T-cell (primary cell): ENCODE data around the gene COL25A1. TPM values are rescaled to one million over a fixed set of nuclear protein-coding genes. Genes with fewer than 3 reads are reported as not detected.

Experiments used
- ATAC-seq, 4 experiments: fragments of 200-7000 bp in 3 of 4; fragments of 150-1000 bp in 1 of 4; cut with Tn5 transposase; replicated peaks in 1 of 4; 1 replicate in 3 of 4; 2 replicates in 1 of 4; pipeline ENCODE4 v1.10.0; 2021; ENCODE audit warnings: moderate library complexity in 3 of 4, mild to moderate bottlenecking in 2 of 4, moderate number of reproducible peaks in 1 of 4
- CTCF ChIA-PET, 2 donors: fragments of 300-600 bp; sonication (Branson Sonifier 250); formaldehyde crosslinking; loops; one replicate each; lab custom pipeline; 2022; ENCODE audit warnings: antibody characterized with exemption in 2 of 2; lab: Charles Lee
- POLR2A ChIA-PET, 2 donors: fragments of 300-600 bp; sonication (Branson Sonifier 250); formaldehyde crosslinking; loops; one replicate each; lab custom pipeline; 2022; ENCODE audit warnings: antibody characterized with exemption in 2 of 2; lab: Charles Lee
- DNase-seq, 35 experiments: peaks; one replicate each; pipeline versions ENCODE4 v3.0.0 to v3.0.0-alpha.2; 2013 to 2023
- H3K27ac ChIP-seq: one replicate; pipeline ENCODE4 v1.5.1; 2013; ENCODE audit warnings: low read length
- H3K27me3 ChIP-seq, 2 experiments: replicated peaks in 1 of 2; 1 replicate in 1 of 2; 2 replicates in 1 of 2; pipeline versions ENCODE4 v1.6.1 to v1.7.0; 2013; ENCODE audit warnings: low read length in 1 of 2, mixed read lengths in 1 of 2; ENCODE audit not compliant: control insufficient read depth in 2 of 2, insufficient read depth in 2 of 2; ENCODE audit errors: extremely low read depth in 1 of 2
- H3K36me3 ChIP-seq, 2 donors: 1 replicate in 1 of 2; 2 replicates in 1 of 2; pipeline versions ENCODE4 v1.6.1 to v1.7.0; 2013; ENCODE audit warnings: low read length in 1 of 2; ENCODE audit not compliant: control insufficient read depth in 2 of 2, insufficient read depth in 1 of 2; ENCODE audit errors: extremely low read depth in 1 of 2
- H3K4me1 ChIP-seq, 2 experiments: 1 replicate in 1 of 2; 2 replicates in 1 of 2; pipeline versions ENCODE4 v1.6.1 to v1.7.0; 2013; ENCODE audit warnings: low read length in 2 of 2, mixed read lengths in 1 of 2; ENCODE audit not compliant: insufficient read depth in 2 of 2, control insufficient read depth in 1 of 2; ENCODE audit errors: extremely low read depth in 1 of 2
- H3K4me3 ChIP-seq, 2 donors: 1 replicate in 1 of 2; 2 replicates in 1 of 2; pipeline versions ENCODE4 v1.5.1 to v1.7.0; 2013; ENCODE audit warnings: mild to moderate bottlenecking in 2 of 2, low read length in 1 of 2, moderate library complexity in 1 of 2; ENCODE audit not compliant: control insufficient read depth in 1 of 2; ENCODE audit errors: extremely low read depth in 1 of 2
- H3K9me3 ChIP-seq: 2 replicates; pipeline ENCODE4 v1.7.0; 2013
- H3K27ac Mint-ChIP-seq, 2 donors: one replicate each; pipeline ENCODE4 v1.8.0; 2020 to 2021; ENCODE audit warnings: mild to moderate bottlenecking in 2 of 2, mixed read lengths in 2 of 2
- H3K27me3 Mint-ChIP-seq, 2 donors: one replicate each; pipeline ENCODE4 v1.8.0; 2021 to 2022; ENCODE audit warnings: mixed read lengths in 2 of 2
- H3K36me3 Mint-ChIP-seq: one replicate; pipeline ENCODE4 v1.8.0; 2021; ENCODE audit warnings: mixed read lengths
- H3K4me1 Mint-ChIP-seq, 3 donors: one replicate each; pipeline ENCODE4 v1.8.0; 2020 to 2022; ENCODE audit warnings: mixed read lengths in 3 of 3, mild to moderate bottlenecking in 1 of 3
- H3K4me3 Mint-ChIP-seq, 3 donors: one replicate each; pipeline ENCODE4 v1.8.0; 2020 to 2022; ENCODE audit warnings: mild to moderate bottlenecking in 3 of 3, mixed read lengths in 3 of 3, moderate library complexity in 3 of 3
- H3K9me3 Mint-ChIP-seq, 3 donors: one replicate each; pipeline ENCODE4 v1.8.0; 2020 to 2022; ENCODE audit warnings: mixed read lengths in 3 of 3
- WGBS: methylation state at CpG from one replicate; pipeline ENCODE4 v1.1.5; 2013; ENCODE audit warnings: missing lambda C conversion rate; ENCODE audit not compliant: insufficient coverage; 5-methylcytosine and 5-hydroxymethylcytosine counted together
- total RNA-seq, 35 experiments: library from RNA in 6 of 35; stranded (reverse) in 6 of 35; fragments of 120-200 nt in 1 of 35; gene quantifications; one replicate each; pipeline versions ENCODE4 v1.2.1 to v1.2.4 and lab custom pipeline; 2013 to 2026

The COL25A1 gene
- total RNA-seq, 5 donors from 2014 or later (not counting 1 experiment from before 2014, with no cell fraction given): 0.53 to 0.56 TPM; not detected in 3

- Histone ChIP-seq H3K4me1 (no peaks in the 10 kb centered on the region), H3K27me3 (peaks cover 0 to 2% of the 10 kb centered on the region in 2 experiments), H3K27ac (no peak overlapping the region), H3K4me3 (no peak overlapping the region), H3K36me3 (no peaks in the 10 kb centered on the region), H3K9me3 (no peaks in the 10 kb centered on the region)
- no peaks in the 10 kb centered on the region for H3K36me3 Mint-ChIP-seq
- H3K9me3 Mint-ChIP-seq: no peaks in the 10 kb centered on the region
- WGBS: 83% methylated on average over 2 of the region's 5 CpGs
- no peak overlapping the region for H3K27ac Mint-ChIP-seq
- no peaks in the 10 kb centered on the region for H3K27me3 Mint-ChIP-seq
- ChIA-PET POLR2A (no interaction called here), CTCF (interaction anchor here in 1 of 2 donors (0.7 kb wide), 1 partner anchor 9 kb away, joined by 3 read pairs; no protein-coding TSS in a partner anchor)
- no peaks in the 10 kb centered on the region for H3K4me1 Mint-ChIP-seq
- H3K4me3 Mint-ChIP-seq: no peak overlapping the region
- DNase-seq (no peak), ATAC-seq (no peak)
Observed at GRCh38 chr4:109032671-109033070, 269.8 kb downstream of the COL25A1 start.

DNA sequence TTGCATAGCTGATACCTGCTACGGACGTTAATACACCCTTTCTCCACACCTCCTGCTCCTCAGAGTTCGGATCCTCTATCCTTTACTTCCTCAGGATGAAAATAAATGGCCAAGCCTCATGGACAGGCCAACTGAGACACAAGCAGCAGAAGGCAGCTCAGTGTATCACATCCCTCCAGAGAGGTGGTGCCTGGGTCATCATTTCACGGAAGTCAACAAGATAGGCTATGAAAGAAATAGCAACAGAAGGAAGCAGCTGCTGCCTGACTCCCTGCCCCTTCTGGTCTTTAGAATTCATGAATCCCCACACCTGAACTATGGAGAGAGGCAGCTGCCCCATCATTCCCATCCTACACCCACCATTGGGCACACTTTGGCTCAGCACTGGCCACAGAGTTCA lies 272.5 kb downstream of the COL25A1 start:
- H3K4me1 ChIP-seq: no peaks in the 10 kb centered on the region
- 49% methylated on average over 3 of the region's 4 CpGs for WGBS
- no peaks in the 10 kb centered on the region for H3K9me3 ChIP-seq
- ChIA-PET CTCF (no interaction called here), POLR2A (no interaction called here)
- Mint-ChIP-seq H3K27ac (no peak overlapping the region), H3K27me3 (no peaks in the 10 kb centered on the region), H3K4me1 (no peaks in the 10 kb centered on the region), H3K4me3 (no peak overlapping the region), H3K36me3 (no peaks in the 10 kb centered on the region), H3K9me3 (no peaks in the 10 kb centered on the region)
- no peaks in the 10 kb centered on the region for H3K27me3 ChIP-seq
- ATAC-seq (no peak), DNase-seq (no peak)
- no peak overlapping the region for H3K27ac ChIP-seq
- no peak overlapping the region for H3K4me3 ChIP-seq
- no peaks in the 10 kb centered on the region for H3K36me3 ChIP-seq

DNA sequence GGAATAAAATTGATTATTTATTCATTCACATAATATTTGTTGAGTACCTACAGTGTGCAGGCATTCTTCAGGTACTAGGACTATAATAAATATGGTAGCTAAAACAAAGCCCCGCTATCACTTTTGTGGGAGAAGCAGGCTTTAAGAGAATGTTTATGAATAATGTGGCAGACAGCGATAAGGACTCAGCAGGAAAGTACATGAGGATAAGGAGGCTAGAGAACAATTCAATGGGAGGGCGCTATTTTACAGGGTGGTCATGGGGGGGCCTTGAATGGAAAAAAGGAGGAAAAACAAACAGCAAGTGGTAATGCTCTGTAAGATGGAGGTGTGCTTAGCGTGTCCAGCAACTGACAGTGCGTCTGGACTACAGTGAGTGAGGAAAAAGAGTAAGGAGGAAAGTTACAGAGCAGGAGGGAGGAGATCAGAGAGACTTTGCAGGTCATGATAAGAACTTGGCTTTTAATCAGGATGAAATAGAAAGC lies 275.4 kb downstream of the COL25A1 start:
- H3K27me3 Mint-ChIP-seq: no peaks in the 10 kb centered on the region
- no peak for ATAC-seq
- no peaks in the 10 kb centered on the region for H3K4me1 Mint-ChIP-seq
- ChIA-PET POLR2A (no interaction called here), CTCF (no interaction called here)
- Histone ChIP-seq H3K4me1 (no peaks in the 10 kb centered on the region), H3K36me3 (no peaks in the 10 kb centered on the region), H3K4me3 (no peak overlapping the region), H3K9me3 (no peaks in the 10 kb centered on the region), H3K27me3 (no peaks in the 10 kb centered on the region), H3K27ac (no peak overlapping the region)
- H3K27ac Mint-ChIP-seq: no peak overlapping the region
- H3K36me3 Mint-ChIP-seq: peaks cover 3% of the 10 kb centered on the region
- 82% methylated on average over 5 of the region's 5 CpGs for WGBS
- no peak for DNase-seq
- H3K4me3 Mint-ChIP-seq: no peak overlapping the region
- peaks cover 0 to 6% (median 4%) of the 10 kb centered on the region in 3 donors for H3K9me3 Mint-ChIP-seq

GRCh38 chr4:109026588-109026987 lies 275.9 kb downstream of the COL25A1 start:
- H3K27ac Mint-ChIP-seq: no peak overlapping the region
- no peak overlapping the region for H3K4me3 Mint-ChIP-seq
- H3K27me3 Mint-ChIP-seq: no peaks in the 10 kb centered on the region
- H3K9me3 Mint-ChIP-seq: peaks cover 0 to 8% (median 8%) of the 10 kb centered on the region in 3 donors
- WGBS: 81% methylated on average over 2 of the region's 4 CpGs
- CTCF ChIA-PET: no interaction called here
- Histone ChIP-seq H3K27me3 (no peaks in the 10 kb centered on the region), H3K4me3 (no peak overlapping the region), H3K4me1 (no peaks in the 10 kb centered on the region), H3K36me3 (no peaks in the 10 kb centered on the region), H3K9me3 (no peaks in the 10 kb centered on the region), H3K27ac (no peak overlapping the region)
- POLR2A ChIA-PET: no interaction called here
- DNase-seq (no peak), ATAC-seq (no peak)
- H3K4me1 Mint-ChIP-seq: no peaks in the 10 kb centered on the region
- H3K36me3 Mint-ChIP-seq: peaks cover 5% of the 10 kb centered on the region

DNA sequence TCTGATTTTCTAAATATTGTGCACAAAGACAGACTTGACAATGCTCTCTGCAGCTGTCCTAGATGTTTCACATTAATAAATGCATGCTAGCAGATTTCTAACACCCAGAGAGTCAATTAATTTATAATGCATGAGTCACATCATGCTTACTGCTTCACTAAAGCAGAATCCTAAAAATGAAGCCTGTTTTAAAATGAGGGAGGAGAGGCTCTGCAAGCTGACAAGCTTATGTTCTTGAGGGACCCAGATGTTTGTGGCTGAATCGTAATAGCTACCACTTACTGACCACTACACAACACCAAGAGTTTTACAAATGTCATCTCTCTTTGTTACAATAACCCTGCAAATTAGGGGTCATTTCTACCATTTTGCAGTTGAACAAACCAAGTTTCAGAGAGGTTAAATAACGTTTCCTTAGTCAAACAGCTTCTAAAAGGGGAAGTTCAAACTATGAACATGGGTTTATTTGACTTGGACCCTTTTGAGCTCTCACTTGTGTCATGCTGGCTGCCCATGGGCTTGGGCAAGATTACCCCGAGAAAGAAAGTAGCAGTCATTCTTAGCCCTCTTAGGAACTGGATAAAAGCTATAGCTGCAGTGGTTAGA lies 276.9 kb downstream of the COL25A1 start:
- no peaks in the 10 kb centered on the region for H3K27me3 ChIP-seq
- DNase-seq (no peak), ATAC-seq (no peak)
- Mint-ChIP-seq H3K9me3 (peaks cover 5 to 16% (median 14%) of the 10 kb centered on the region in 3 donors), H3K4me3 (no peak overlapping the region), H3K36me3 (peaks cover 5% of the 10 kb centered on the region), H3K27me3 (no peaks in the 10 kb centered on the region), H3K27ac (no peak overlapping the region), H3K4me1 (no peaks in the 10 kb centered on the region)
- WGBS: no CpG with 5 or more reads among the region's 3 CpGs
- H3K4me1 ChIP-seq: no peaks in the 10 kb centered on the region
- no peak overlapping the region for H3K27ac ChIP-seq
- no peaks in the 10 kb centered on the region for H3K36me3 ChIP-seq
- H3K9me3 ChIP-seq: no peaks in the 10 kb centered on the region
- no peak overlapping the region for H3K4me3 ChIP-seq
- POLR2A ChIA-PET: no interaction called here
- CTCF ChIA-PET: interaction anchor here in 1 of 2 donors (0.7 kb wide), 1 partner anchor 995 kb away, joined by 3 read pairs; no protein-coding TSS in a partner anchor

- Mint-ChIP-seq H3K36me3 (peaks cover 5% of the 10 kb centered on the region), H3K27ac (no peak overlapping the region), H3K9me3 (peaks cover 5 to 16% (median 14%) of the 10 kb centered on the region in 3 donors), H3K4me1 (no peaks in the 10 kb centered on the region), H3K4me3 (no peak overlapping the region), H3K27me3 (no peaks in the 10 kb centered on the region)
- ChIA-PET POLR2A (no interaction called here), CTCF (no interaction called here)
- Histone ChIP-seq H3K27me3 (no peaks in the 10 kb centered on the region), H3K4me1 (no peaks in the 10 kb centered on the region), H3K27ac (no peak overlapping the region), H3K9me3 (no peaks in the 10 kb centered on the region), H3K4me3 (no peak overlapping the region), H3K36me3 (no peaks in the 10 kb centered on the region)
- DNase-seq (no peak), ATAC-seq (no peak)
- WGBS: no CpG with 5 or more reads among the region's 1 CpG
Observed at GRCh38 chr4:109022961-109023360, 279.5 kb downstream of the COL25A1 start.
